ENCODE data around the gene CENPP.

Gene CENPP

DNA sequence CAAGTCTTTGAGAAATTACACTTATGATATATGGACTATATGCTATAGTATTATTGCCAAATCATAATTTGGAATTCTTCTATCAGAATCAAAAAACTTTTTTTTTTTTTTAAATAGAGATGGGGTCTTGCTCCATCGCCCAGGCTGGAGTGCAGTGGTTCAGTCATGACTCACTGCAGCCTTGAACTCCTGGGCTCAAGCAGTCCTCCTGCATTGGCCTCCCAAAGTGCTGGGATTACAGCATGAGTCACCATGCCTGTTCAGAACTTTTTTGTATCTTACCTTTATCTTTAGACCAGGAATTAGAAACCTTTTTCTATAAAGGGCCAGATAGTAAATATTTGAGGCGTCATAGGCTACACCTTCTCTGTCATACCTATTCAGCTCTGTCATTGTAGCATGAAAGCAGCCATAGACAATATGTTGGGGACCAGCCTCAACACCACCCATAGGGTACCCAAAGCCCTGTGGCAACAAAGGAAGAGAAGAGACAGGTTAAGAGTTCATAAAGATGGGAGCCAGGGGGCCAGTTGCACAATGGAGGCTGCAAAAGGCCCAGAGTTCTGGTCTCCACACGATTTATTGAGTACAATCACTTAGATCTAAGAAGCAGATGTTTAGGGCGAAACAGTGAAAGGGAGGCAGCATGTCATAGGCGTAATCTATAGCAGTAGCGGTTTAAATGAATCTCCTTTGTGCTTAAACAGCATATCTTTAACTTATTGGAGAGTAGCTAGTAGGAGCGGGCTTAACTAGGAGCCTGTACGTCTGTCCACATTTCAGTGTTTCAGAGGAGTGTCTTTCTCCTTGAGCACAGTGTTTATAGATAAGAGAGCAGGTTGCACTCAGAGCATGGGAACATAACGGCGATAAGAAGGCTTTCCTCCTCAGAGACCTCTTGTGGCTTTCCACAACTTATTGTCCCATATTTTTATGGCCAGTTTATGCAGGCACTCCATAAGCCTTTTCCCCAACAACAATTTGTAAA lies 197.5 kb downstream of the CENPP start:
- in situ Hi-C loops (cut with MboI; ENCODE audit: low sequenced_read_pairs, unreplicated experiment): no loop called here
- TF ChIP-seq, protein P1, sequence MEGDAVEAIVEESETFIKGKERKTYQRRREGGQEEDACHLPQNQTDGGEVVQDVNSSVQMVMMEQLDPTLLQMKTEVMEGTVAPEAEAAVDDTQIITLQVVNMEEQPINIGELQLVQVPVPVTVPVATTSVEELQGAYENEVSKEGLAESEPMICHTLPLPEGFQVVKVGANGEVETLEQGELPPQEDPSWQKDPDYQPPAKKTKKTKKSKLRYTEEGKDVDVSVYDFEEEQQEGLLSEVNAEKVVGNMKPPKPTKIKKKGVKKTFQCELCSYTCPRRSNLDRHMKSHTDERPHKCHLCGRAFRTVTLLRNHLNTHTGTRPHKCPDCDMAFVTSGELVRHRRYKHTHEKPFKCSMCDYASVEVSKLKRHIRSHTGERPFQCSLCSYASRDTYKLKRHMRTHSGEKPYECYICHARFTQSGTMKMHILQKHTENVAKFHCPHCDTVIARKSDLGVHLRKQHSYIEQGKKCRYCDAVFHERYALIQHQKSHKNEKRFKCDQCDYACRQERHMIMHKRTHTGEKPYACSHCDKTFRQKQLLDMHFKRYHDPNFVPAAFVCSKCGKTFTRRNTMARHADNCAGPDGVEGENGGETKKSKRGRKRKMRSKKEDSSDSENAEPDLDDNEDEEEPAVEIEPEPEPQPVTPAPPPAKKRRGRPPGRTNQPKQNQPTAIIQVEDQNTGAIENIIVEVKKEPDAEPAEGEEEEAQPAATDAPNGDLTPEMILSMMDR (IDR thresholded peaks at IDR 0.05; ENCODE audit: borderline replicate concordance, control extremely low read depth, extremely low read depth, insufficient read depth, missing control alignments): no peak
- no peak for DNase-seq (ENCODE audit: low spot score)

GRCh38 chr9:92524881-92525280 lies 199.1 kb downstream of the CENPP start:
- TF ChIP-seq, protein P1 (IDR thresholded peaks at IDR 0.05; ENCODE audit: borderline replicate concordance, control extremely low read depth, extremely low read depth, insufficient read depth, missing control alignments): no peak
- in situ Hi-C loops (cut with MboI; ENCODE audit: low sequenced_read_pairs, unreplicated experiment): no loop called here
- DNase-seq (ENCODE audit: low spot score): no peak

- in situ Hi-C loops (cut with MboI; ENCODE audit: low sequenced_read_pairs, unreplicated experiment): no loop called here
- TF ChIP-seq, protein P1 (IDR thresholded peaks at IDR 0.05; ENCODE audit: borderline replicate concordance, control extremely low read depth, extremely low read depth, insufficient read depth, missing control alignments): no peak
- no peak for DNase-seq (ENCODE audit: low spot score)
Measured at GRCh38 chr9:92525306-92525705, 199.6 kb downstream of the CENPP start.

DNA sequence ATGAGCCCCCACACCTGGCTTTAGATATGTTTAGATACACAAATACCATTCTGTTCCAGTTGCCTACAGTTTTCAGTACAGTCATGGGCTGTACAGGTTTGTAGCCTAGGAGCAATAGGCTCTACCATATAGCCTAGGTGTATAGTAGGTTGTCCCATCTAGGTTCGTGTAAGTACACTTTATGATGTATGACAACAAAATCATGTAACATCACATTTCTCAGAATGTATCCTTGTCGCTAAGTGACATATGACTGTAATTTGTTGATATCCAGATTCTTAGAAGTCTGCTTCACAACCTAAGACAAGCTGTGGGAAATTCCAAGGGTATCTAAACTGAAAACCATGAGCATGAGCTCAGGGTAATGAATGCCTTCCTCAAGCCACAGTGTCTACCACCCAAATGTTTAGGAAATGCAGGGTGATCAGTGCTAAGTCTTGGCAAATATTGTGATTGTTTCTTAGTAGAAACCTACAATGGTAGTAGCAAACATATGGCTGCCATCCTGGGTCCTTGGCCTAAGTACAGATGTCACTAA lies 201.6 kb downstream of the CENPP start:
- TF ChIP-seq, protein P1 (IDR thresholded peaks at IDR 0.05; ENCODE audit: borderline replicate concordance, control extremely low read depth, extremely low read depth, insufficient read depth, missing control alignments): no peak

GRCh38 chr9:92527832-92528521 lies 202.2 kb downstream of the CENPP start:
- TF ChIP-seq, protein P1 (IDR thresholded peaks at IDR 0.05; ENCODE audit: borderline replicate concordance, control extremely low read depth, extremely low read depth, insufficient read depth, missing control alignments): no peak
- in situ Hi-C loops (cut with MboI; ENCODE audit: low sequenced_read_pairs, unreplicated experiment): no loop called here
- no peak for DNase-seq (ENCODE audit: low spot score)

More for the DNA sequence above, 201.6 kb downstream of the CENPP start:
- in situ Hi-C loops (cut with MboI; ENCODE audit: low sequenced_read_pairs, unreplicated experiment): no loop called here
- no peak for DNase-seq (ENCODE audit: low spot score)

- in situ Hi-C loops (cut with MboI; ENCODE audit: low sequenced_read_pairs, unreplicated experiment): no loop called here
- DNase-seq (ENCODE audit: low spot score): no peak
- TF ChIP-seq, protein P1 (IDR thresholded peaks at IDR 0.05; ENCODE audit: borderline replicate concordance, control extremely low read depth, extremely low read depth, insufficient read depth, missing control alignments): no peak
Measured at GRCh38 chr9:92528522-92528849, 202.7 kb downstream of the CENPP start.

All from GM13976 (cell line).